OCI-LY7 (cell line): ENCODE results near the gene MT2A. TPM values are rescaled to one million over a fixed set of nuclear protein-coding genes. Genes with fewer than 3 reads are reported as not detected.

Experiments used
- BruUV-seq: library from RNA; stranded (reverse); fragments of 400-500 nt; replicated peaks from 2 replicates; lab custom pipeline; 2021; lab: Mats Ljungman, UMichigan
- CTCF ChIA-PET: fragments of 300-600 bp; sonication (Branson Sonifier 250); formaldehyde crosslinking; loops from one replicate; lab custom pipeline; 2022; ENCODE audit warnings: antibody characterized with exemption; ENCODE audit not compliant: unreplicated experiment; lab: Charles Lee
- POLR2A ChIA-PET: fragments of 300-600 bp; sonication (Branson Sonifier 250); formaldehyde crosslinking; loops from one replicate; lab custom pipeline; 2022; ENCODE audit warnings: antibody characterized with exemption; lab: Charles Lee
- DNase-seq: peaks from one replicate; pipeline ENCODE4 v3.0.0-alpha.2; 2015; ENCODE audit warnings: low spot score
- H2AFZ ChIP-seq: fragments of 200-600 bp; sonication (generic), shearing (Covaris generic); 2 replicates; pipeline ENCODE4 v1.6.1; 2014; ENCODE audit warnings: mild to moderate bottlenecking, antibody characterized with exemption, low read length, moderate library complexity
- H3K27ac ChIP-seq: fragments of 200-600 bp; sonication (generic); 2 replicates; pipeline ENCODE4 v1.5.1; 2014; ENCODE audit warnings: mixed run types, low read depth, mild to moderate bottlenecking, moderate library complexity, low read length, inconsistent platforms; ENCODE audit not compliant: poor library complexity, severe bottlenecking
- H3K36me3 ChIP-seq: fragments of 200-600 bp; sonication (generic); 2 replicates; pipeline ENCODE4 v1.6.1; 2014; ENCODE audit warnings: mild to moderate bottlenecking, antibody characterized with exemption, low read length, moderate library complexity, mixed read lengths; ENCODE audit not compliant: insufficient read depth
- H3K4me1 ChIP-seq: fragments of 200-600 bp; sonication (generic); 2 replicates; pipeline ENCODE4 v1.5.1; 2014; ENCODE audit warnings: mild to moderate bottlenecking, low read length; ENCODE audit not compliant: insufficient read depth, poor library complexity, severe bottlenecking
- H3K4me2 ChIP-seq: fragments of 200-600 bp; sonication (generic); 2 replicates; pipeline ENCODE4 v1.6.1; 2014; ENCODE audit warnings: mild to moderate bottlenecking, low read length
- H3K4me3 ChIP-seq: fragments of 200-600 bp; sonication (generic); 2 replicates; pipeline ENCODE4 v1.5.1; 2014; ENCODE audit warnings: mild to moderate bottlenecking, low read depth, low read length; ENCODE audit not compliant: poor library complexity, severe bottlenecking
- H3K79me2 ChIP-seq: fragments of 200-600 bp; sonication (generic); 2 replicates; pipeline ENCODE4 v1.6.1; 2016; ENCODE audit warnings: low read depth, mild to moderate bottlenecking, low read length, moderate library complexity, mixed read lengths; ENCODE audit not compliant: insufficient read depth
- H3K9me2 ChIP-seq: fragments of 200-600 bp; sonication (generic); 2 replicates; pipeline ENCODE4 v1.6.1; 2016; ENCODE audit warnings: mild to moderate bottlenecking, low read length, mixed read lengths; ENCODE audit not compliant: insufficient read depth
- H3K9me3 ChIP-seq: fragments of 200-600 bp; sonication (generic); 2 replicates; pipeline ENCODE4 v1.6.1; 2014; ENCODE audit warnings: mild to moderate bottlenecking, mixed run types, low read length, mixed read lengths
- H4K20me1 ChIP-seq: fragments of 200-600 bp; sonication (generic); 2 replicates; pipeline ENCODE4 v1.6.1; 2014; ENCODE audit warnings: mild to moderate bottlenecking, antibody characterized with exemption, low read length, moderate library complexity, mixed read lengths; ENCODE audit not compliant: insufficient read depth
- EZH2phosphoT487 ChIP-seq: fragments of 200-600 bp; sonication (generic); IDR thresholded peaks from 2 replicates; pipeline ENCODE4 v1.6.1; 2018; ENCODE audit warnings: low read depth, borderline replicate concordance, mild to moderate bottlenecking, mixed run types, antibody characterized with exemption, low read length, moderate library complexity, mixed read lengths
- intact Hi-C: fragments of 100-400 bp; cut with micrococcal nuclease; formaldehyde crosslinking; loops from one replicate; pipeline ENCODE4 v1.10.0; 2022; ENCODE audit not compliant: unreplicated experiment
- total RNA-seq, 2 experiments: library from RNA; depleted of rRNA in 1 of 2; stranded (reverse); fragments of >200 nt in 1 of 2; shearing (Covaris generic) in 1 of 2; gene quantifications; 2 replicates each; pipeline ENCODE4 v1.2.3, GENCODE V29; 2014 to 2022
- TF ChIP-seq, protein P1 (sequence below): fragments of 200-600 bp; sonication (generic); conservative IDR thresholded peaks from 2 replicates; pipeline ENCODE4 v1.5.1; 2014; ENCODE audit warnings: mild to moderate bottlenecking, antibody characterized with exemption, low read length, moderate library complexity, mixed read lengths

MT2A gene
- total RNA-seq, 2 experiments from 2014 or later, result 9.3 to 27.2 TPM

DNA sequence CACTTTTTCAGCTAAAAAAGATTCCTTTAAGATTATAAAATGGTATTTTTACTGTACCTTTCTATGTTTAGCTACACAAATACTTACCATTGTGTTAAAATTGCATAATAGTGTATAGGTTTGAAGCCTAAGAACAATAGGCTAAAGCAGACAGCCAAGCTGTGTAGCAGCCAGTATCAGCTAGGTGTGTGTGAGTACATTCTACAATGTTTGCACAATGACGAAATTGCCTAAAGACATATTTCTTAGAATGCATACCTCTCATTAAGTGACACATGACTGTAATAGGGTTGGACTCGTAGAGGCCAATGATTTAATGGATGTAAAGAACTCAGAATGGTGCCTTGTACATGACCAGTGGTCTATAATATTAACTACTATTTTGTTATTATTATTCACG lies 41.4 kb downstream of the MT2A start:
- Histone ChIP-seq H3K4me3 (no peak overlapping the region), H3K4me1 (peaks cover 6% of the 10 kb centered on the region), H3K36me3 (no peaks in the 10 kb centered on the region), H3K4me2 (no peak overlapping the region), H3K27ac (no peak overlapping the region), H2AFZ (no peak overlapping the region), H4K20me1 (no peaks in the 10 kb centered on the region), H3K9me2 (no peaks in the 10 kb centered on the region), H3K9me3 (no peaks in the 10 kb centered on the region), H3K79me2 (no peaks in the 10 kb centered on the region)
- ChIA-PET POLR2A (no interaction called here), CTCF (no interaction called here)
- no peak for DNase-seq
- no TSS peak for BruUV-seq
- TF ChIP-seq, protein P1, sequence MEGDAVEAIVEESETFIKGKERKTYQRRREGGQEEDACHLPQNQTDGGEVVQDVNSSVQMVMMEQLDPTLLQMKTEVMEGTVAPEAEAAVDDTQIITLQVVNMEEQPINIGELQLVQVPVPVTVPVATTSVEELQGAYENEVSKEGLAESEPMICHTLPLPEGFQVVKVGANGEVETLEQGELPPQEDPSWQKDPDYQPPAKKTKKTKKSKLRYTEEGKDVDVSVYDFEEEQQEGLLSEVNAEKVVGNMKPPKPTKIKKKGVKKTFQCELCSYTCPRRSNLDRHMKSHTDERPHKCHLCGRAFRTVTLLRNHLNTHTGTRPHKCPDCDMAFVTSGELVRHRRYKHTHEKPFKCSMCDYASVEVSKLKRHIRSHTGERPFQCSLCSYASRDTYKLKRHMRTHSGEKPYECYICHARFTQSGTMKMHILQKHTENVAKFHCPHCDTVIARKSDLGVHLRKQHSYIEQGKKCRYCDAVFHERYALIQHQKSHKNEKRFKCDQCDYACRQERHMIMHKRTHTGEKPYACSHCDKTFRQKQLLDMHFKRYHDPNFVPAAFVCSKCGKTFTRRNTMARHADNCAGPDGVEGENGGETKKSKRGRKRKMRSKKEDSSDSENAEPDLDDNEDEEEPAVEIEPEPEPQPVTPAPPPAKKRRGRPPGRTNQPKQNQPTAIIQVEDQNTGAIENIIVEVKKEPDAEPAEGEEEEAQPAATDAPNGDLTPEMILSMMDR, result no peak
- TF ChIP-seq EZH2phosphoT487, result no peak
- intact Hi-C loops, result no loop called here

DNA sequence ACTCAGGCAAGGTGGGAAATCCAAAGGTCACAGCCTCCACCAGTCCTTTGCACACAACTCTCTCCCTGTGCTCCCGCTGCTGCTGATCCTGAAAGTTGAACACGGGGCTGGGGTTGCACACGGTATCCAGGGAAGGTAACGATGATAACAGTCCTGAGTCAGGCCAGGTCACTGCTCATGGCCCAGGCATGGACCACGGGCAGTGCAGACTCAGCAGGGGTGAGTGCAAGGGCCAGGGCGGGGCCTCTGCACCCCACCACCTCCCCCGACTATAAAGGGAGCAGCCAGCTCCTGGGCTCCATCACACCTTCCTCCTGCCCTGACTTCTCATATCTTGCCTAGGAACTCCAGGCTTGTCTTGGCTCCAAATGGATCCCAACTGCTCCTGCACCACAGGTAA lies 43.2 kb downstream of the MT2A start, which contains the start of gene MT1B:
Gene MT1B (plus strand): TSS at position 301 of the 400 bp plus-strand sequence. CDS start 68 bp downstream, at position 369.
- H3K4me3 ChIP-seq, result no peak within 1 kb of the TSS
- ChIA-PET POLR2A (no interaction called here), CTCF (no interaction called here)
- H3K36me3 ChIP-seq, result no peaks in the 10 kb centered on the region
- intact Hi-C loops, result no loop called here
- TF ChIP-seq EZH2phosphoT487, result no peak
- TF ChIP-seq, protein P1, result no peak
- no peaks in the 10 kb centered on the region for H3K9me3 ChIP-seq
- H3K27ac ChIP-seq, result no peak within 1 kb of the TSS
- H4K20me1 ChIP-seq, result no peaks in the 10 kb centered on the region
- H3K79me2 ChIP-seq, result no peaks in the 10 kb centered on the region
- H2AFZ ChIP-seq, result no peak within 1 kb of the TSS
- no TSS peak for BruUV-seq
- no peaks in the 10 kb centered on the region for H3K9me2 ChIP-seq
- DNase-seq, result no peak
- peaks cover 6% of the 10 kb centered on the region for H3K4me1 ChIP-seq
- H3K4me2 ChIP-seq, result no peak within 1 kb of the TSS

DNA sequence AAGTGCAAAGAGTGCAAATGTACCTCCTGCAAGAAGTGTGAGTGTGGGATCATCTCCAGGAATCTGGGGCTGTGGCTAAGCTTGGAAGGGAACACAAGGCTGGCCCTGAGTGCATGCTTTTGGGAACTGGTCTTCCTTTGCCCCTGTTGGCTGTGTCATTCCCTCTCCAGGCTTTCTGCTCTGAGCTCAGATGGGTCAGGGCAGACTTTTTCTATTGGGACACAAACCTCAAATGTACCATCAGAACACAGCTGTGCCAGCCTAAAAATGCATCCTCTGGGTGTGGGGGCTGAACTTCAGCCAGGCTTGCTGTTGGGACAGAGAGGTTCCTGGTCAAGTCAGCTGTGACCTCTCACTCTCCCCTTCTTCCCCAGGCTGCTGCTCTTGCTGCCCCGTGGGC lies 44.2 kb downstream of the MT2A start:
- Histone ChIP-seq H3K27ac (no peak overlapping the region), H3K9me3 (no peaks in the 10 kb centered on the region), H3K4me2 (no peak overlapping the region), H3K9me2 (no peaks in the 10 kb centered on the region), H3K4me3 (no peak overlapping the region), H3K36me3 (no peaks in the 10 kb centered on the region), H4K20me1 (no peaks in the 10 kb centered on the region), H2AFZ (no peak overlapping the region), H3K79me2 (no peaks in the 10 kb centered on the region), H3K4me1 (peaks cover 6% of the 10 kb centered on the region)
- no peak for DNase-seq
- ChIA-PET POLR2A (no interaction called here), CTCF (no interaction called here)
- no peak for TF ChIP-seq EZH2phosphoT487
- TF ChIP-seq, protein P1, result no peak
- intact Hi-C loops, result no loop called here
- BruUV-seq, result no TSS peak
